Thyroid gland (tissue), 4 donors: ENCODE data around the gene SLC19A1.

Experiments used
- CTCF ChIP-seq, 6 experiments: fragments of 200-600 bp in 3 of 6; fragments of 450-650 bp in 3 of 6; sonication (generic) in 3 of 6; IDR thresholded peaks; one replicate each; pipeline ENCODE4 v1.5.1; 2016 to 2019; ENCODE audit warnings: antibody characterized with exemption in 6 of 6, mild to moderate bottlenecking in 2 of 6, inconsistent platforms in 1 of 6, moderate library complexity in 1 of 6
- POLR2A ChIP-seq, 2 donors: fragments of 450-650 bp; IDR thresholded peaks; one replicate each; pipeline ENCODE4 v1.6.1; 2017; ENCODE audit warnings: antibody characterized with exemption in 2 of 2, mild to moderate bottlenecking in 2 of 2, moderate library complexity in 1 of 2

DNA sequence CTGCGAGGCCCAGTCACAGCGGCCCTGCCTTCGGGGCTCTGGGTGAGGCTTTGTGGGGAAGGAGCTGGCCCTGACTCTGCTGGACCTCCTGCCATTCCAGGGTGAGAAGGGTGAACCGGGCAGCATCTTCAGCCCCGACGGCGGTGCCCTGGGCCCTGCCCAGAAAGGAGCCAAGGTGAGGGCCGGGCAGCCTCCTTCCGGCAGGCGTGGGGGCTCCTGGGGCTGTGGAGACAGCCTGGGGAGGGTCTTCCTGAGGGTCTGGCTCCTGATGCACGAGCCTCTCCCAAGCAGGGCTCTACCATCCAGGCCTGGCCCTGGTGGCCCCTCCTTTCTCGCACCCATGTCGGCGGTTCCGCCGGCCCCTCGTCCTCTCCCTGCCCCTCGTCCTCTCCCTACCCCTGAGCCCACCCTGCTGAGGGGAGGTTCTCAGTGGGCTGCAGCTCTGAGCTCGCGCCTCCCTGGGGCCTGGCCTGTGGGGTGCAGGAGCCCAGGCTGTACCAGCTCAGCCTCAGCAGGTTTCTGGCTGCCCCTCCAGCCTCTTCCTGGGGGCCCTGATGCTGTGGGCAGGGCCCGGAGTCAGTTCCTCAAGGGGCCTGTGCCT lies 48.7 kb downstream of the SLC19A1 start:
- TF ChIP-seq CTCF (IDR thresholded peaks at IDR 0.05) (no peak), POLR2A (IDR thresholded peaks at IDR 0.05) (no peak)
